GM21423 (cell line): ENCODE results near the gene COMMD9.

ENCODE experiments used
- ATAC-seq: cut with Tn5 transposase; IDR thresholded peaks from one replicate; pipeline ENCODE4 v1.9.1; 2021; ENCODE audit warnings: mild to moderate bottlenecking, moderate library complexity; ENCODE audit not compliant: unreplicated experiment

COMMD9 gene

GRCh38 chr11:36228689-36229088 lies 60.5 kb downstream of the COMMD9 start:
- ATAC-seq = no peak

DNA sequence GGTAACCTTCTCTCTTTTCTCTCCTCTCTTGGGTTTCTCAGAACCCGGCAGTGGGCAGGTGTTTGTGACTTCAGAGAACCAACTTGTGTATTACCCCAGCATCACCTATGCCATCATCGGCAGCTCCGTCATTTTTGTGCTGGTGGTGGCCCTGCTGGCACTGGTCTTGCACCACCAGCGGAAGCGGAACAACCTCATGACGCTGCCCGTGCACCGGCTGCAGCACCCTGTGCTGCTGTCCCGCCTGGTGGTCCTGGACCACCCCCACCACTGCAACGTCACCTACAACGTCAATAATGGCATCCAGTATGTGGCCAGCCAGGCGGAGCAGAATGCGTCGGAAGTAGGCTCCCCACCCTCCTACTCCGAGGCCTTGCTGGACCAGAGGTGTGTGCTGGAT lies 62.2 kb downstream of the COMMD9 start:
- no peak for ATAC-seq

DNA sequence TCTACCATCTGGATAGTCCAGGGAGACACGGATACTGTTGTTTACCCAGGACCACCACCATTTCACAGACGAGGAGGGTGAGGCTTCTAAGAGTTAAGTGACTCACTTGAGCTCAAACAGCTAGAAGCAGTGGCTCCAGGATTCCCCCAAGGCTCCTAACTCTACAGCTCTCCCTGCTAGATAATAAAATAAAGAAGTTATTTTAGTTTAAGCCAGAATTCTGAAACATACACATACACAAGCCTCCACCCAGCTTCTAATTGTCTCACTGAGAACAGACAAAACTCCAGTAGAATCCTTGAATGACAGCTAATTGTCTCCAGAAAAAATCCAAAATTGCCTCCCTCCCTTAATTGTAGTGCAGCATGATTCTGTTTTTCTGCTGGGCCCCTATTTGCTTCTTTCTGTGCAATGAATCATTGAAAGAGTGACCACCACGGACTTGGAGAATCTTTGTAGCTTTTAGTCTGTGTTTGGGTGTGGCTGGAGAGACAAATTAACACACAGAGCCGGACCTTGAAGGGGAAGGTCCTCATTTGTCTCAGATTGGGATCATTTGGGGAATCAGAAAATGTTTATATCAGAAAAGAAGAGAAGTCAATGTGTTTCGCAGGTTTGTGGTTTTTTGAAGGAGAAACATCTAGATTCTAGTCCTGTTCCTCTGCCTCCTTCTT lies 64.9 kb downstream of the COMMD9 start:
- ATAC-seq = no peak

GRCh38 chr11:36222831-36223635 lies 66.2 kb downstream of the COMMD9 start:
- no peak for ATAC-seq
